Naive thymus-derived CD8-positive, alpha-beta T cell (primary cell): ENCODE measurements around the gene GBA3. TPM values are rescaled to one million over a fixed set of nuclear protein-coding genes. Genes with fewer than 3 reads are reported as not detected.
A peak's percentile ranks its signal among the peaks of the same experiment; 100 is the strongest.

Experiments used
- ATAC-seq, 2 donors: fragments of 150-1000 bp; cut with Tn5 transposase in 1 of 2; sonication (Bioruptor Pico), chemical (Tn5 transposase) in 1 of 2; 1 replicate in 1 of 2; 2 replicates in 1 of 2; pipeline ENCODE4 v1.10.0; 2021; ENCODE audit warnings: mild to moderate bottlenecking in 2 of 2, moderate library complexity in 2 of 2
- POLR2A ChIA-PET: fragments of 350-600 bp; sonication (Branson Sonifier 250); formaldehyde crosslinking; loops from one replicate; lab custom pipeline; 2021; ENCODE audit warnings: antibody characterized with exemption; lab: Charles Lee
- DNase-seq, 10 donors: peaks; one replicate each; pipeline versions ENCODE4 v3.0.0 to v3.0.0-alpha.2; 2020 to 2022
- H3K27ac Mint-ChIP-seq, 10 donors: one replicate each; pipeline ENCODE4 v1.8.0; 2020 to 2022; ENCODE audit warnings: mild to moderate bottlenecking in 10 of 10, mixed read lengths in 10 of 10, moderate library complexity in 4 of 10, inconsistent platforms in 1 of 10
- H3K27me3 Mint-ChIP-seq, 5 donors: one replicate each; pipeline ENCODE4 v1.8.0; 2021 to 2022; ENCODE audit warnings: mixed read lengths in 5 of 5
- H3K36me3 Mint-ChIP-seq, 3 donors: one replicate each; pipeline ENCODE4 v1.8.0; 2020 to 2022; ENCODE audit warnings: mixed read lengths in 3 of 3, mild to moderate bottlenecking in 2 of 3, inconsistent platforms in 1 of 3
- H3K4me1 Mint-ChIP-seq, 4 donors: one replicate each; pipeline ENCODE4 v1.8.0; 2021 to 2022; ENCODE audit warnings: mixed read lengths in 4 of 4
- H3K4me3 Mint-ChIP-seq, 10 donors: one replicate each; pipeline ENCODE4 v1.8.0; 2020 to 2022; ENCODE audit warnings: mild to moderate bottlenecking in 10 of 10, mixed read lengths in 10 of 10, moderate library complexity in 6 of 10, inconsistent platforms in 1 of 10
- H3K9me3 Mint-ChIP-seq, 9 donors: one replicate each; pipeline ENCODE4 v1.8.0; 2020 to 2022; ENCODE audit warnings: mixed read lengths in 9 of 9, mild to moderate bottlenecking in 3 of 9, inconsistent platforms in 1 of 9, moderate library complexity in 1 of 9
- polyA plus RNA-seq, 3 donors: library from polyadenylated mRNA; unstranded; fragments of 300-500 nt; fragmentation: Illumina TruSeq; gene quantifications; one replicate each; pipeline ENCODE4 v1.2.3, GENCODE V29; 2021
- total RNA-seq, 8 experiments: library from RNA in 2 of 8; stranded (reverse) in 2 of 8; gene quantifications; one replicate each; pipeline ENCODE4 v1.2.3 and lab custom pipeline; 2021 to 2026

The GBA3 gene
- total and polyA plus RNA-seq, 5 experiments from 2014 or later: 0.07 to 0.21 TPM; not detected in 3

DNA sequence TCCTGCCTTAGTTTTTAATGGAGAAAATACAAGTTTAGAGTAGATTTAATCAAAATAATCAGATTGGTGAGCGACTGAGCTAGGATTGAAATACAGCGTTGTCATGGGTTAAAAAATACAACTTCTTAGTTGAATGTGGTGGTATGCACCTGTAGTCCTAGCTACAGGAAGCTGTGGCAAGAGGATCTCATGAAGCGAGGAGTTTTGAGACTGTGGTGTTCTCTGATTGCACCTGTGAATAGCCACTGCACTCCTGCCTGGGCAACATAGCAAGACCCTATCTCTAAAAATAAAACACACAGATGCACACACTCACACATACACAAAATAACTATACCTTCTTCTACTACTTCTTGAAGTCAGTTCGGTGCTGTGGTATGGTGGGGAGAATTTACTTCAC is 19.8 kb upstream of the GBA3 start:
- POLR2A ChIA-PET: interaction anchor here (0.6 kb wide), 1 partner anchor 28 kb away, joined by 3 read pairs; no protein-coding TSS in a partner anchor
- no peaks in the 10 kb centered on the region for H3K27me3 Mint-ChIP-seq
- ATAC-seq (peak; percentile 71 to 79), DNase-seq (peak in 1 of 10 donors; percentile 29)
- H3K36me3 Mint-ChIP-seq: no peaks in the 10 kb centered on the region
- peaks cover 0 to 2% (median 0%) of the 10 kb centered on the region in 9 donors for H3K9me3 Mint-ChIP-seq
- H3K27ac Mint-ChIP-seq: peak overlapping the region; percentile 62 to 92 (median 86)
- peak overlapping the region; percentile 41 to 78 (median 66) for H3K4me3 Mint-ChIP-seq
- peaks cover 43 to 86% (median 77%) of the 10 kb centered on the region in 4 donors for H3K4me1 Mint-ChIP-seq

DNA sequence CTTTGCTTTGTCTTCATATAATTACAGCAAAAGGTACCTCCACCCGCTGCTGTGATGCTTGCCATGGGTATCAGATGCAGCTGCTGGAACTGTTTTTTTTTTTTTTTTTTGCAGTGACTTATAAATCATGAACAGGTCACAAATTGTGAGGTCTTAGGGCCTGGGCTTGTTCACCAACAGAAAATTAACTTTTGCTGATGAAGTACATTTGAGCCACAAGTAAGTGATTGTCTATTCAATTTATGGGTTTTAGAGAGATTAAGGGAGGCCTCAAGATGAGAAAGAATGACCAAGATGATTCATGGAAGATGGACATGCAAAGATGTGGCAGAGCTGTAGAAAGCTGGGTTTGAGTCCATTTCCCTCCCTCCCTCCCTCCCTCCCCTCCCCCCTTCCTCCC is 18.0 kb upstream of the GBA3 start:
- Mint-ChIP-seq H3K36me3 (no peaks in the 10 kb centered on the region), H3K4me3 (peak overlapping the region in 4 of 10 donors; percentile 1 to 55 (median 22)), H3K27ac (peak overlapping the region in 9 of 10 donors; percentile 18 to 87 (median 56)), H3K27me3 (no peaks in the 10 kb centered on the region), H3K9me3 (peaks cover 0 to 2% (median 0%) of the 10 kb centered on the region in 9 donors), H3K4me1 (peaks cover 36 to 81% (median 68%) of the 10 kb centered on the region in 4 donors)
- POLR2A ChIA-PET: interaction anchor here (0.6 kb wide), 1 partner anchor 66 kb away, joined by 3 read pairs; no protein-coding TSS in a partner anchor
- ATAC-seq (no peak), DNase-seq (no peak)

DNA sequence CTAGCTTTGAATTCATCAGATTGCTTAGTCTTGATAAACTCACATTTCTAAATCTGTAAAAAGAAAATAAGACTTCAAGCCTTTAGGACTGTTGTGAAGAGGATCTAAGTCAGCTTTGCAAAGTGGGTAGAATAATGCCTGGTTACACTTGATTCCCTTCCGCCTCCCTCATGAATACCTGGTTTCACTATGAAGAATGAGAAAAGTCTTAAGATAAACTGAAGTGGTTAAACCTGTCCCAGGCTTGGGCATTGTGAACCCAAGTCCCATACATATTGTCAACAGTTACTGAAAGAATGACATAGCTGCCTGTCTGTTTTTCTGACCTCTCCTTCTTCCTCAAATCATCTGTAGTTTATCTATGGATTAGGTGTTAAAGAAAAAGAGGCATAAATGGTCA is 16.7 kb upstream of the GBA3 start:
- peak overlapping the region in 4 of 10 donors; percentile 16 to 52 (median 41) for H3K4me3 Mint-ChIP-seq

DNA sequence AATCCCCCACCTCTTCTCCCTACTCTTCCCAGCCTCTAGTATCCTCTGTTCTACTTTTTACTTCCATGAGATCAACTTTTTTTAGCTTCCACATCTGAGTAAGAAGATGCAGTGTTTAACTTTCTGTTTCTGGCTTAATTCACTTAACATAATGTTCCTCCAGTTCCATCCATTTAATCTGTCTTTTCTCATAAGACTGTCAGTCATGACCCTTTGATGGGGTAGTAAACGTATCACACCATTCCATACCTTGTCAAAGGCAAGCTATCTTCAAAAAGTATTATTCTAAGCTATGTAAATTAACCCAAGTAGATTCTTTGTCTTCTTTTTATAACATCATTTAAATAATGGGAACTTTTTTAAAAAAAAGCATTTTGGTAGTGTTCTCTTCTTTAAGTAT is 15.0 kb upstream of the GBA3 start:
- no peak for ATAC-seq
- H3K36me3 Mint-ChIP-seq: no peaks in the 10 kb centered on the region
- peak overlapping the region in 2 of 10 donors; percentile 29 to 30 for H3K4me3 Mint-ChIP-seq
- peak overlapping the region in 6 of 10 donors; percentile 12 to 81 (median 64) for H3K27ac Mint-ChIP-seq
- DNase-seq: no peak
- POLR2A ChIA-PET: no interaction called here
- H3K27me3 Mint-ChIP-seq: no peaks in the 10 kb centered on the region
- H3K4me1 Mint-ChIP-seq: peaks cover 25 to 65% (median 55%) of the 10 kb centered on the region in 4 donors
- peaks cover 0 to 2% (median 0%) of the 10 kb centered on the region in 9 donors for H3K9me3 Mint-ChIP-seq

More for the DNA sequence above, 16.7 kb upstream of the GBA3 start:
- peaks cover 30 to 80% (median 65%) of the 10 kb centered on the region in 4 donors for H3K4me1 Mint-ChIP-seq
- H3K36me3 Mint-ChIP-seq: no peaks in the 10 kb centered on the region
- ATAC-seq (no peak), DNase-seq (no peak)
- H3K27ac Mint-ChIP-seq: peak overlapping the region; percentile 27 to 89 (median 72)
- POLR2A ChIA-PET: no interaction called here
- H3K27me3 Mint-ChIP-seq: no peaks in the 10 kb centered on the region
- peaks cover 0 to 2% (median 0%) of the 10 kb centered on the region in 9 donors for H3K9me3 Mint-ChIP-seq

DNA sequence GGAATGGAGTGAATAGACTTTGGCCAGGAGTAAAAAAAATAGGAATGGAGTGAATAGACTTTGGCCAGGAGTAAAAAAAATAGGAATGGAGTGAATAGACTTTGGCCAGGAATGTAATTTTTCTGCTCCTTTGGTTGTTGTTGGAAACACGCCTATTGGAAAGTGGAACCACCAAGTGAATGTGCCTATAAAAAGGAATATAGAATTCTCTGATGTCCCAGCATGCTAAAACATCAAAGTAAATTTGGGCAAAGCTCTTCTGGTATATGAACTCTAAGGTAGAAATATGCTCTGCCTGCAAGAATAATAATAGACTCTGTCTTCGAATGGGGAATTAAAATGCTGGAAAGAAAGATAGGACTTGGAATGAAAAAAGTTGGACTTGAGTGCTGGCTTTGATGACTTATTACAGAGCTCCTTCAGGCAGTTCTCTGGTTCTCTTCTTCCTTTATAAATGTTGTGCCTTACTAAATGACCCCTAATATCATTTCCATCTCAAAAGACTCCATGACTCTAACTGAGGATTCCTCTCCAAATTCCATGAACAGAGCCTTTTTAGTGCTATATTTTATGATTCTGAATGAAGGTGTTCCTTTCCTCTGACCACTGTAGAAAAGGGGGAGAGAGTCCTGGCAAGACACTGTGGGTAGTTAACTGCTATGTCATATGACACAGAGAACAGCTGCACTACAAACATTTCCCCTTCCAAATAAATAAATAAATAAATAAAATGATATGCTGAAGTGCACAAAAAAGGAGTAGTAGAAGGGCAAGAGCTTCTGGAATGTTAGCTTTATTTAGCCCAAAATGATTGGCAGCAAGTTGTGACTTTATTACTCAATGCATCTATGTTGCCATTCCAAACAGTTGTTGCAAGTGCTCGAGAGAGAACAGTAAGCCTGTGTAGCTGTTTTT is 13.5 kb upstream of the GBA3 start:
- POLR2A ChIA-PET: no interaction called here
- ATAC-seq: no peak
- peak overlapping the region in 1 of 10 donors; percentile 10 for H3K4me3 Mint-ChIP-seq
- H3K36me3 Mint-ChIP-seq: no peaks in the 10 kb centered on the region
- DNase-seq: no peak
- peaks cover 22 to 56% (median 45%) of the 10 kb centered on the region in 4 donors for H3K4me1 Mint-ChIP-seq
- H3K9me3 Mint-ChIP-seq: no peaks in the 10 kb centered on the region
- peak overlapping the region in 2 of 10 donors; percentile 27 to 49 for H3K27ac Mint-ChIP-seq
- no peaks in the 10 kb centered on the region for H3K27me3 Mint-ChIP-seq

DNA sequence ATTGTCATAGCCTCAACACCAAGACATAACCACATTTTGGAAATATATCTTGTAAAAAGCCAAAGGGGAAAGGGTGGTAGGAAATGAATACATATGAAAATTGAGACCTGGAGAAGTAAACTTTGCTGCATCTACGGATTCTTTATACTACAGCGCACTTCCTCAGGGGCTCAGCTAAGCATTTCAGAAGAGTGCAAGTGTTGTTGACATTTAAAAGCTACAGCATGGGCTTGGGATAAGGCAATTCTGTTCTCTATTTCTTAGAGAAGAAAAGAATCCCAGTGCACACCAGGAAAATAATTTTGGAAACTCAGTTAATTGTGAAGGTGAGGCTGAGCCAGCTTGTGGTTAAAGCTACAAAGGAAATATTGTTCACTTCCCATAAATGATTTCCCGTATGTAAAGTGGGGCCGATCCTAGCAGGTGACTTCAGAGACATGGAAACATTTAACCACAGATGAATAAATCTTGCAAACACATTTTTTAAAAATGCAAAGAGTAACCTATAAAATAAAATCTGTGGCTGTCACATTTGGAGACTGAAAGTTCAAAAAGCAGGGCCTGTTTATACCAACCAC is 12.6 kb upstream of the GBA3 start:
- POLR2A ChIA-PET: no interaction called here
- Mint-ChIP-seq H3K9me3 (no peaks in the 10 kb centered on the region), H3K27me3 (no peaks in the 10 kb centered on the region), H3K4me1 (peaks cover 17 to 47% (median 38%) of the 10 kb centered on the region in 4 donors), H3K36me3 (no peaks in the 10 kb centered on the region), H3K4me3 (peak overlapping the region in 3 of 10 donors; percentile 12 to 40 (median 36)), H3K27ac (peak overlapping the region in 3 of 10 donors; percentile 14 to 37 (median 36))
- ATAC-seq: no peak
- DNase-seq: no peak

DNA sequence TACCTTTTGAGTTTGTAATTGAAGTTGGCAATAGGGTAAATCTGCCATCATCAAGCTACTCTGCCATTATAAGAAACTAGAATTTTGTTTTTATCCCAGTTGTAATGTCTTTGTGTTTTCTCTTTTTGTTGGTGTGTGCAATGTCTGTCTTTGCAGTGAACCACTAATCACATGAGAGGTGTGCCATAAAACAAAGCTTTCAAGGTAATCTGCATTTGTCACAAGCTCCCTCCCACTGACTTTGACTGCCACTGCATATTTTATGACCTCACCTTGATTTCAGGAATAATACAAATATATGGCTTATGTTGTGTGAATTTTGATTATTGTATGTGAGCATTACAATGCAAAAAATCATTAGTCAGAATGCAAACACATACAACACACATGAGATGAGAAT is 9.0 kb upstream of the GBA3 start:
- ATAC-seq (no peak), DNase-seq (no peak)
- Mint-ChIP-seq H3K4me3 (no peak overlapping the region), H3K27ac (no peak overlapping the region), H3K4me1 (peaks cover 7 to 28% (median 18%) of the 10 kb centered on the region in 4 donors), H3K9me3 (no peaks in the 10 kb centered on the region), H3K36me3 (no peaks in the 10 kb centered on the region), H3K27me3 (no peaks in the 10 kb centered on the region)
- POLR2A ChIA-PET: interaction anchor here (1.7 kb wide), 1 partner anchor 76 kb away, joined by 5 read pairs; no protein-coding TSS in a partner anchor

DNA sequence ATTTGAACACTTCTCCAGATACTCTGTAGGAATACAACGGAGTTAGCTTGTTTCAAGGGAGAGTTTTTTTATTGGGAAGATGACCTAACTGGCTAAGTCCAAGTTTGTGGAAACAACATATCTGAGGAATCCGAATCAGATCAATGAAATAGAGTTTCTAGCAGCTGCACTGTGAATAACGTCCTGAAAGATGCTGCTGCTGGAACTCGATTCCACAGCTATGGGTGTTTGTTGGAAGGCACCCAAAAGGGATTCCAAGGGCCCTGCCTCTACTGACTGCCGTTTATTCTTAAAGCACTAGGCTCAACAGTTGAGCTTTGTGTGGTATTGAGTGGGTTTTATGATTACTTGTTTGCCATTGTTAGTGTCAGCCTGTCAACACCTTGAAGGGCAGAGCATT is 6.6 kb upstream of the GBA3 start:
- H3K27me3 Mint-ChIP-seq: no peaks in the 10 kb centered on the region

DNA sequence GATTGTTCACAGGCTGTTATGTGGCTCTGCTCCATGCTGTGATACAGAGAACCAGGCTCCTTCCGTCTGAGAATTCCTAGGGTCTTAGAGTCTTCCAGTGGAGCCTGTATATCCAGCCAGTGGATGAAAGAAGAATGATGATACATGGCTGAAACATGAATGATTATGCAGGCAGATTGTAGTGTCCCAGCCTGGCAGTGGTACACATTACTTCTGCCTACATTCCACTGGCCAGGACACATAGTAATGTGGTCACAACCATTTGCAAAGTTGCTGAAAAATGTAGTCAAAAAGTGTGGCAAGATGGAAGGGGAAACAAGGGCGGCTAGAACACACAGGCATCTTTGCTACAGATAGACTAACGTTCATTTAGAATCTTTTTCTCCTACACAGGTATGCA is 4.5 kb upstream of the GBA3 start:
- no peaks in the 10 kb centered on the region for H3K9me3 Mint-ChIP-seq
- POLR2A ChIA-PET: no interaction called here
- ATAC-seq: no peak
- H3K4me1 Mint-ChIP-seq: peaks cover 8 to 23% (median 13%) of the 10 kb centered on the region in 4 donors
- H3K27ac Mint-ChIP-seq: peak overlapping the region in 3 of 10 donors; percentile 15 to 78 (median 50)
- peaks cover 0 to 4% (median 0%) of the 10 kb centered on the region in 3 donors for H3K36me3 Mint-ChIP-seq
- H3K27me3 Mint-ChIP-seq: peaks cover 0 to 3% (median 0%) of the 10 kb centered on the region in 5 donors
- no peak for DNase-seq
- H3K4me3 Mint-ChIP-seq: no peak overlapping the region

More for the DNA sequence above, 6.6 kb upstream of the GBA3 start:
- Mint-ChIP-seq H3K4me1 (peaks cover 8 to 23% (median 16%) of the 10 kb centered on the region in 4 donors), H3K27ac (no peak overlapping the region), H3K9me3 (no peaks in the 10 kb centered on the region), H3K4me3 (no peak overlapping the region), H3K36me3 (peaks cover 0 to 4% (median 0%) of the 10 kb centered on the region in 3 donors)
- POLR2A ChIA-PET: no interaction called here
- no peak for ATAC-seq
- no peak for DNase-seq

DNA sequence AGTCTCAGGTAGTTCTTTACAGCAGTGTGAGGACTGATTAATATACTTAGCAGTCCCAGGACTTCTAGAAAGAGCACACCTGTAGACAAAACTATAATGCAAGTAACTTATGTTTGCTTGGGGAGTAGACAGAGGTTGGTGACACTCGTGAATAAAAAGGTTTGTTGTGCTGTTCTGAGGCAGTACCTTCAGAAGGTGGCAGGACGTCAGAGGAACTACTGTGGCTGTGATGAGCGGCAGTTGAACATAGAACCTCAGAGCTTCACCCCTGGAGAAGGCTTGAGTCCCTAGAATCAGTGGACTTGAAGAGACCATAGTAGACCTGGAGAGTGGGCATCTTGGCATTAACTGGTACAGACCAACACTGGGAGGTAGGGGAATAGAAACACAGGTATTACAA is 3.3 kb upstream of the GBA3 start:
- ATAC-seq (peak in 1 of 2 donors; percentile 56), DNase-seq (peak in 2 of 10 donors; percentile 11 to 15)
- POLR2A ChIA-PET: no interaction called here
- H3K27ac Mint-ChIP-seq: peak overlapping the region in 8 of 10 donors; percentile 34 to 79 (median 58)
- H3K36me3 Mint-ChIP-seq: peaks cover 0 to 4% (median 0%) of the 10 kb centered on the region in 3 donors
- H3K4me3 Mint-ChIP-seq: peak overlapping the region in 2 of 10 donors; percentile 12 to 26
- peaks cover 8 to 23% (median 13%) of the 10 kb centered on the region in 4 donors for H3K4me1 Mint-ChIP-seq
- no peaks in the 10 kb centered on the region for H3K9me3 Mint-ChIP-seq
- H3K27me3 Mint-ChIP-seq: peaks cover 0 to 9% (median 0%) of the 10 kb centered on the region in 5 donors

DNA sequence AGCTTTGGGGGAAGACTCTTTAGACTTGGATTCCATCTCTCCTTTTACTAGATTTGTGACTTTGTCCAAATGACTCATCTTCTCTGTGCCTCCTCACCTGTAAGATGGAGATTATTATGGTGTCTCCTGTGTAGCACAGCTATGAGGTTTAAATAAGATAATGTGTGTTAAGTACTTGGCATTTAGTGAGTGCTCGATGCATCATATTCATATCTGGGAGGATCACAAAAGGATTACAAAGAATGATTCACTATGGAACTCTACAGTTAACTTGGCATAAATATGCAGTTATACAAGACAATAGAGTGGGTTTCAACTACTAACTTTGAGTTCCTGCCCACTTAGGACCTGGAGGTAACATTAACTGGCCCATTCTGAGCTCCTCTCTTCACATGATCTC is 2.3 kb downstream of the GBA3 start:
- Mint-ChIP-seq H3K9me3 (peaks cover 0 to under 1% (median 0%) of the 10 kb centered on the region in 9 donors), H3K27me3 (peaks cover 0 to 15% (median 2%) of the 10 kb centered on the region in 5 donors), H3K36me3 (no peaks in the 10 kb centered on the region), H3K4me3 (no peak overlapping the region), H3K27ac (no peak overlapping the region), H3K4me1 (peaks cover 0 to 4% (median 2%) of the 10 kb centered on the region in 4 donors)
- POLR2A ChIA-PET: no interaction called here
- ATAC-seq (no peak), DNase-seq (no peak)

DNA sequence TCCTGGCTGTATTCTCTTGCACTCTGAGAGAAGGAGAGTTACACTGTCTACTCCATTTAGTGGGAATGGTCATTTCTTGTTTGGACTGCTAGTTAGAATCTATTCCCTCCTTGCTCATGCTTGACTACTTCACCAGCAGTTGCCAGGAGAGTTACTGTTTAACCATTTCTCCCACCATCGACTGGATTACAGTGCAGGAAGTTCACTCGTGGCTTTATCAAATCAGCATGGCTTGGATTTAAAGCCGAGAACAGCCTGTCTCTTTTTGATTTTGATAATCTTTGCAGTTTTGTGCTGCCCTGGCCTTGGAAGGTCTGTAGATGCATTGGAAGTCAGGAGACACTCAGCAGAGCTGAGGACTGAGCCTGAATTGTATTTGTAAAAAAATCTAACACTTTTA is 3.2 kb downstream of the GBA3 start:
- DNase-seq: no peak
- Mint-ChIP-seq H3K36me3 (peaks cover 0 to 5% (median 0%) of the 10 kb centered on the region in 3 donors), H3K27ac (no peak overlapping the region), H3K9me3 (peaks cover 0 to 10% (median 1%) of the 10 kb centered on the region in 9 donors), H3K27me3 (peaks cover 0 to 15% (median 2%) of the 10 kb centered on the region in 5 donors), H3K4me1 (no peaks in the 10 kb centered on the region), H3K4me3 (no peak overlapping the region)
- ATAC-seq: no peak
- POLR2A ChIA-PET: no interaction called here
